Activated CD4-positive, alpha-beta T cell treated with anti-CD3 and anti-CD28 coated beads, Interleukin-2, amount 10 ng/mL, durations not matched to agents 7 days and 5 days (primary cell): ENCODE results near the gene ARHGAP31. TPM values are rescaled to one million over a fixed set of nuclear protein-coding genes. Genes with fewer than 3 reads are reported as not detected.
A peak's percentile ranks its signal among the peaks of the same experiment; 100 is the strongest.

Experiments used
- CTCF ChIA-PET: fragments of 350-600 bp; sonication (Branson Sonifier 250); formaldehyde crosslinking; loops from one replicate; lab custom pipeline; 2021; ENCODE audit warnings: antibody characterized with exemption; lab: Charles Lee
- POLR2A ChIA-PET: fragments of 350-600 bp; sonication (Branson Sonifier 250); formaldehyde crosslinking; loops from one replicate; lab custom pipeline; 2021; ENCODE audit warnings: antibody characterized with exemption; lab: Charles Lee
- DNase-seq: peaks from one replicate; pipeline ENCODE4 v3.0.0-alpha.2; 2020
- H3K27ac Mint-ChIP-seq: one replicate; pipeline ENCODE4 v1.8.0; 2021; ENCODE audit warnings: mild to moderate bottlenecking, moderate library complexity, mixed read lengths
- H3K27me3 Mint-ChIP-seq: one replicate; pipeline ENCODE4 v1.8.0; 2021; ENCODE audit warnings: mixed read lengths
- H3K36me3 Mint-ChIP-seq: one replicate; pipeline ENCODE4 v1.8.0; 2021; ENCODE audit warnings: low read depth, mixed read lengths
- H3K4me1 Mint-ChIP-seq: one replicate; pipeline ENCODE4 v1.8.0; 2021; ENCODE audit warnings: mixed read lengths
- H3K4me3 Mint-ChIP-seq: one replicate; pipeline ENCODE4 v1.8.0; 2021; ENCODE audit warnings: mild to moderate bottlenecking, moderate library complexity, mixed read lengths
- H3K9me3 Mint-ChIP-seq: one replicate; pipeline ENCODE4 v1.8.0; 2021; ENCODE audit warnings: mixed read lengths
- total RNA-seq, 2 experiments: library from RNA; stranded (reverse); gene quantifications; one replicate each; pipeline ENCODE4 v1.2.3, GENCODE V29; 2021

ARHGAP31 gene
- total RNA-seq, 2 experiments from 2014 or later, result 2.0 to 2.4 TPM

GRCh38 chr3:119463171-119464169 is 169.3 kb downstream of the ARHGAP31 start, which contains the start of gene TMEM39A:
TSS of gene TMEM39A (minus strand) at chr3:119463615. CDS start at chr3:119462074, 1,541 bp downstream.
- no peaks in the 10 kb centered on the region for H3K27me3 Mint-ChIP-seq
- peak within 1 kb of the TSS; percentile 95 for H3K27ac Mint-ChIP-seq
- POLR2A ChIA-PET, result interaction anchor here (0.6 to 1.0 kb wide), 2 partner anchors 35 to 94 kb away, joined by 3 to 4 read pairs; partner anchors contain the start of gene TIMMDC1
- peak within 1 kb of the TSS; percentile 97 for H3K4me3 Mint-ChIP-seq
- CTCF ChIA-PET, result interaction anchor here (0.6 to 4.7 kb wide), 9 partner anchors 10 to 217 kb away, joined by 3 to 28 read pairs (median 4); partner anchors contain the start of gene TIMMDC1
- peak; percentile 98 for DNase-seq
- peaks cover 36% of the 10 kb centered on the region for H3K4me1 Mint-ChIP-seq
- H3K36me3 Mint-ChIP-seq, result peaks cover 23% of the 10 kb centered on the region
- peaks cover 5% of the 10 kb centered on the region for H3K9me3 Mint-ChIP-seq

GRCh38 chr3:119468041-119468440 is 173.9 kb downstream of the ARHGAP31 start:
- no peaks in the 10 kb centered on the region for H3K27me3 Mint-ChIP-seq
- H3K4me1 Mint-ChIP-seq, result peaks cover 40% of the 10 kb centered on the region
- ChIA-PET CTCF (interaction anchor here (0.6 to 1.0 kb wide), 4 partner anchors 20 to 146 kb away, joined by 3 to 4 read pairs (median 4); partner anchors contain the start of gene TIMMDC1), POLR2A (no interaction called here)
- H3K27ac Mint-ChIP-seq, result peak overlapping the region; percentile 96
- H3K9me3 Mint-ChIP-seq, result peaks cover 5% of the 10 kb centered on the region
- DNase-seq, result no peak
- H3K4me3 Mint-ChIP-seq, result peak overlapping the region; percentile 95
- peaks cover 20% of the 10 kb centered on the region for H3K36me3 Mint-ChIP-seq

- peak; percentile 10 for DNase-seq
- no peaks in the 10 kb centered on the region for H3K27me3 Mint-ChIP-seq
- peak overlapping the region; percentile 96 for H3K27ac Mint-ChIP-seq
- peaks cover 17% of the 10 kb centered on the region for H3K36me3 Mint-ChIP-seq
- ChIA-PET POLR2A (interaction anchor here (0.6 to 1.6 kb wide), 2 partner anchors 29 to 626 kb away, joined by 3 to 4 read pairs; no protein-coding TSS in a partner anchor), CTCF (interaction anchor here (1.0 to 1.3 kb wide), 3 partner anchors 14 to 89 kb away, joined by 3 to 5 read pairs (median 3); partner anchors contain the start of gene CD80)
- H3K9me3 Mint-ChIP-seq, result no peaks in the 10 kb centered on the region
- peaks cover 32% of the 10 kb centered on the region for H3K4me1 Mint-ChIP-seq
- peak overlapping the region; percentile 95 for H3K4me3 Mint-ChIP-seq
These were observed 175.4 kb downstream of the ARHGAP31 start for GRCh38 chr3:119469418-119470189.

Other genes starting within 250 kb of the ARHGAP31 start
- gene TEX55, start 148.2 kb upstream of the ARHGAP31 start, total RNA-seq, result not detected
- not detected for gene UPK1B, start 120.8 kb upstream of the ARHGAP31 start, total RNA-seq
- 10 to 100 TPM; 16.1 to 16.5 TPM for gene B4GALT4, start 53.5 kb upstream of the ARHGAP31 start, total RNA-seq
- gene TMEM39A, start 169.2 kb downstream of the ARHGAP31 start, total RNA-seq, result 10 to 100 TPM; 24.6 to 32.5 TPM
- 10 to 100 TPM; 25.8 to 29.4 TPM for gene POGLUT1, start 174.6 kb downstream of the ARHGAP31 start, total RNA-seq
- 10 to 100 TPM; 67.1 to 72.7 TPM for gene TIMMDC1, start 204.2 kb downstream of the ARHGAP31 start, total RNA-seq